ENCODE results near the gene ZMYND10.

Gene ZMYND10

DNA sequence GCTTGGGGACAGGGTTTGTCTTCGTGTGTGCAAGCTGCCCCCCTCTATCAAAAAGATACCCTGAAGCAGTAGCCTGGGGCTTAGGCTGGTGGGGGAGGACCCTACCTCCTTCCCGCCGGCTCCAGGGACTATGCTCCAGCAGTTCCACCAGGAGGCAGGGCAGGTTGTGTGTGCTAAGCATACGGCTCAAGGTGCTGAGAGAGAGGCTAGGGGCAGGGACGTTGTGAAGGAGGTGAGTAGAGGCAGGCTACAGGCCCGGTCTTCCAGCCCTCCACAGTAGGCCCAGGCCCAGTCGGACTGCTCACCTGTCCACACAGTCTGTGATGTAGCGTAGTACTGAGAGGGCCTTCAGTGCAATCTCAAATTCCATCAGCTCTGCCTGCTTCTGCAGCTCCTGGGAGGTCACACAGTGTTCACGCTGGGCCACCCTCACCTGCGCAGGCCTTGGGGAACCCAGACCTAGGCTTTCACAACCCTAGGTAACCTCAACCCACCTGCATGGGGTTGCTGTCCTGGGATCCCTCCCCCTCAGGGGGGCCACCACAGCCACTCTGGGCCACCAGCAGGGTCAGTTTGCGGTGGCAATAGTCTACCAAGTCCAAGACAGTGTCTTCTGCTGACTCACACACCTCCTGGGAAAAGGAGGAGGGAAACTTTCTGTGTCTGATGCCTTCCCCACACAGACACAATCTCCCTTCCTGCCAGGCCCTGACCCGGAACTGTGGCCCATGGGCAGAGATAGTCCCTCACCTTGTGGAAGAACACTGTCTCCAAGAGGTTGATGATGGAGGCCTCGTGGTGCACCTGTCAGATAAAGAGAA lies 2.5 kb downstream of the ZMYND10 start:
- FAIRE-seq: no peak

DNA sequence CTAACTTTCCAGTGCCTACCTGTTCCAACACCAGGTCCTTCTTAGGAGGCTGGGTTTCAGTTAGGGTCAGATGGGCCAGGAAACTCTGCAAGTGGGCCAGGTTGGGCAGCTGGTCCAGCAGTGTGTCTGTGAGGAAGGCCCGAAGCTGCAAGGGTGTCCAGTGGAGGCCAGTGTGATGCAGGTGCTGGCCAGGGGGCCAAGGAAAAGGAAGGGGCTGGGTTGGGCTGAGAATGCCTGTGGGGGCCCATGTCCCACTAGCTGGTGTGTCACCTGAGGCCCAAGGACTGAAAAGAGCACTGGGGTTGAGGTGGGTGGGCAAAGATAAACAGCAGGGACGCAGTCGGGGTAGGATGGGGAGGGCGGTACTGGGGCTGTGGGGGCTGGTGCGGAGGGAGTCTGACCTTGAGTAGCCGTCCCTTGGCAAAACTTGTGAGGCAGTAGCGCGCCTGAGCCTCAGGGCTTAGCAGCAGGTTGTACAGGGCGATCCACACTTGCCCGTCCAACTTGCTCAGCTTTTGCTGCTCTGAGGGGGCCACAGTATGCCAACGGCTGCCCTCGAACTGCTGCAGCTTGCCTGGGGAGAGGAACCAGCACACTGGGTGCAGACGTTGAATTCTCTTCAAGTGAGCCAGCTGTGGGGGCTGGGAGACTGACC lies 3.4 kb downstream of the ZMYND10 start:
- no peak for FAIRE-seq

DNA sequence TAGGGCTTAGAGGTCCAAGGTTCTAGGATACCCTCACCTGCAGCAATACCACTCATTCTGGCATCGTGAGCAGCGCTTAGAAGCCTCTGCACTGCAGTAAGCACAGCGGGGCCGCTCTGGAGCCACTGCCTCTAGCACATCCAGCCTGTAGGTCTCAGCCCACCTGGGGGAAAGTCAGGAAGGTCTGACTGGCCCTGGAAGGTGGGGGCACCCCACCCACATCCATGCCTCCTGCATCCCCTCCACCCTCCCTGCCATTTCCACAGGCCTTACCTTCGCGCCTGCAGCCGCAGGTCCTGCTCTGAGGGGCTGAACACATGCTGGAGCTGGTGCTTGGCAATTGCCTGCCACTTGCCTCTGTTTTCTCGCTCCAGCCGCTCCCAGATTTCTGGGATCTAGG lies 4.0 kb downstream of the ZMYND10 start:
- FAIRE-seq: no peak

DNA sequence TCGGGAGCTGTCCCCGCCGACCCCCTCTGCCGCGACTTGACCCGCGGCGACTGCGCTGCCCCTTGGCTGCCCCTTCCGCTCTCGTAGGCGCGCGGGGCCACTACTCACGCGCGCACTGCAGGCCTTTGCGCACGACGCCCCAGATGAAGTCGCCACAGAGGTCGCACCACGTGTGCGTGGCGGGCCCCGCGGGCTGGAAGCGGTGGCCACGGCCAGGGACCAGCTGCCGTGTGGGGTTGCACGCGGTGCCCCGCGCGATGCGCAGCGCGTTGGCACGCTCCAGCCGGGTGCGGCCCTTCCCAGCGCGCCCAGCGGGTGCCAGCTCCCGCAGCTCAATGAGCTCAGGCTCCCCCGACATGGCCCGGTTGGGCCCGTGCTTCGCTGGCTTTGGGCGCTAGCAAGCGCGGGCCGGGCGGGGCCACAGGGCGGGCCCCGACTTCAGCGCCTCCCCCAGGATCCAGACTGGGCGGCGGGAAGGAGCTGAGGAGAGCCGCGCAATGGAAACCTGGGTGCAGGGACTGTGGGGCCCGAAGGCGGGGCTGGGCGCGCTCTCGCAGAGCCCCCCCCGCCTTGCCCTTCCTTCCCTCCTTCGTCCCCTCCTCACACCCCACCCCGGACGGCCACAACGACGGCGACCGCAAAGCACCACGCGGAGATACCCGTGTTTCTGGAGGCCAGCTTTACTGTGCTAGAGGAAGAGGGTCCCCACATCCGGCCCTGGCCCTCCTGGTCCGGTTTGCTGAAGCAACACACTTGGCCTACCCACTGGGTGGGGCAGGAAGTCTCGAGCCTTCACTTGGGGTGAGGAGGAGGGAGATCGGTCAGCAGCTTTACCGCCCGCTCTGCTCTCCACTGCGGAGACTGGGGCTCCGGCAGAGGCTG lies 4.8 kb downstream of the ZMYND10 start, which contains the start of gene RASSF1:
Gene RASSF1 (minus strand): TSS at position 389 of the 882 bp plus-strand sequence. CDS start 31 bp downstream, at position 358.
- no peak for FAIRE-seq

GRCh38 chr3:50340147-50340447 lies 5.4 kb downstream of the ZMYND10 start:
- no peak for FAIRE-seq

- FAIRE-seq: no peak
Measured at GRCh38 chr3:50339485-50340146, 5.9 kb downstream of the ZMYND10 start.

DNA sequence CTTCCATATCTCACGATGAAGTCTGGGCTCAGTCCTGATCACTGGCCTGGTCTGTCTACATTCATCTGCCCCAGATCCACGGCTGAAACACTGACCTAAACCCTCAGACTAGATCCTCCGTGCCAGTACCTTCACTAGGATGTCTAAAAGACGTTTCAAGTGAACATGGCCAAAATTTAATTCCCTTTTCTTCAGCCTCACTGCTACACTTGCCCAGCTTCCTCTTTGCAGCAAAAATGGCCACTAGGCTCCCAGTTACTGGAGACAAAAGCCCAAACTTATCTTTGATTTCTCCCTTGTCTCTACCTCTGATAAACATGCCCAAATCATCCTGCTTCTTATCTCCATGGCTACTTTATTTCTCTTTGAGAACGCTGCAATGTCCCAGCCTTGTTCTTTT lies 6.6 kb downstream of the ZMYND10 start:
- FAIRE-seq: no peak

DNA sequence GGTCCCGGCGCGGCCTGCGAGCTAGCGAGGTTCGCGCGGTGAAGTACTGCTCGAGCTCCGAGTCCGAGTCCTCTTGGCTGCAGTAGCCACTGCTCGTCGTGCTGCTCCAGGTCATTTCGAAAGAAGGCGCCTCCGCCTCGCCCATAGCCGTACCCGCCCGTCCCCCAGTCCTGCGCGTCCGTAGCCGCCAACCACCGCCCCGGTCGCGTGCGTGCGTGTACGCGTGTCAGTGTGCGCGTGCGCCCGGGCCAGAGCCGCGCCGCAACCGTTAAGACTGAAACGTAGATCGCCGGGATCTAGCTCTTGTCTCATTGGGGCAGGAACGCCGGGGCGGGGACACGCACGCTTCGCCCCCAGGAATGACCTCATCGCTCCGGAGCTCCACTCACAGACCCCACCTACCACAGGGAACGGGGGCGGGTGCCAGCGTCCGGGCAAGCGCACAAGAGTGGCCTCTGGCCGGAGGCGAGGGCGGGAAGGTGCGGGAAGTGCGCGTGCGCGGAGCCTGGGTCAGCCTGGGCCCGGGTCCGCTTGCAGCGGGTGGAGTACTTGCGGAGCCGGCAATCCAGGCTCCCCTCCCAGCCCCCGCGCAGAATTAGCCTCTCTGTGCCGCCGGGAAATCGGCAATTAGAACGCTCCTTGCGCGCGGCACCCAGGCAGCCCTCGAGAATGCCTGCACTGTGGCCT lies 8.2 kb downstream of the ZMYND10 start:
- FAIRE-seq: no peak

DNA sequence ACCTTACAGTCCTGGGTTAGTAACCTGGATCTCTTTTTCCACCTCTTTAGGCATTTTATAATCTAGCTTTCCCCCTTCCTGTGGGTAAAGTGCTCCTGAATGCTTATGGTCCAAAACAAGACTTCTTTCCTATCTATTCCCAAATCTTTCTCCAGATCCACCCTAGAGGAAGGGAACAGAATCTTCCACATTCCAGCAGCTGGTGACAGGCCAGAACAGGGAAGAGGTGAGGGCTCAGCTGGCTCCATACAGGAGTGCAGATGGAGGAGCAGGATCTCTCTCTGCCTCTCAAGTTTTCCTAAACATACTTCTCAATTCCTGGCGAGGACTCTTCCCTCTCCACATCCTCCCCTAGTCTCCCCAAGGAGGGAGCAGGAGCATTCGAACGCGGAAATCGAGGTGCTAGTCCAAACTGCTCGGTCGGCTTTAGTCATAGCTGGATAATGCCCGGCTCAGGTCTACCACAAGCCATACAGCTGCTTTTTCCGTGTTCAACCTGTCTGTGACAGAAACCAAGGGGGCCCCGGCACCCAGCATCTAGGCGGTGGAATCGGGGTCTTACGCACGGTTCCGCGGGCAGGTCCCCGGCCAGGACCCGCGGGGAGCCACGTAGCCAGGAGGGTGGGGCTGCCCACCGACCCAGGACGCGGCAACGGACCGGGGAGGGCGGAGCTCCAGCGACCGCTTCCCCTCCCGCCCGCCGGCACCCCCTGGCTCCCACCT lies 8.9 kb downstream of the ZMYND10 start:
- no peak for FAIRE-seq

DNA sequence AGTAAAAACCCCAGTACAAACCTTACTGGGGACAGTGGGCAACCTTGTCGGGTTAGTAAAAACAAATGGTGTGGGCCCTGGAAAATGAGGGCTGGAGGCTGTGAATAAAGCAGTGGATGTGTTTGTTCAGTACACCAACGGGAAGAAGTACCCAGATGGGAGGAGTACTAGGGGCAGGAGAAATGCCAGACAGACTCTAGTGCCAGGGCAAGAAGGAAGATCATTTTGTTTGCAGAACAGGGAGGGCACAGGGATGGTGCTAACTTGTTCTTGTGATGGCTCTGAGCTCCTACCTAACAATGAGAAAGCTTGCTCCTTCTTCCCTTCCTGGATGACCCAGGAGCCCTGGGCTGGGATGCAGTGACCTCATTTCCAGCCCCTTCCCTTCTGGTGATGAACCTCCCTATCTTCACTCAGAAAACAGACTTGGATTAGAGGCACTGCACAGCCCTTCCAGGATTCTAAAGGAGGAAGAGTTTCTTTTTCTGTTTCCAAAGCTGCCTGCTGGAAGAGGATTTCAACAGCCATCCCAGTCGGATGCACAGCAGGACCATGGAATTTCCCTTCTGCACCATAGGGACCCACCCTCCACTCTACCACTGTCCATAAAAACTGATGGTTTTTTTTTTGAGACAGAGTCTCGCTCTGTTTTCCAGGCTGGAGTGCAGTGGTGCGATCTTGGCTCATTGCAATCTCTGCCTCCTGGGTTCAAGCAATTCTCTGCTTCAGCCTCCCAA lies 11.0 kb downstream of the ZMYND10 start:
- FAIRE-seq: no peak

DNA sequence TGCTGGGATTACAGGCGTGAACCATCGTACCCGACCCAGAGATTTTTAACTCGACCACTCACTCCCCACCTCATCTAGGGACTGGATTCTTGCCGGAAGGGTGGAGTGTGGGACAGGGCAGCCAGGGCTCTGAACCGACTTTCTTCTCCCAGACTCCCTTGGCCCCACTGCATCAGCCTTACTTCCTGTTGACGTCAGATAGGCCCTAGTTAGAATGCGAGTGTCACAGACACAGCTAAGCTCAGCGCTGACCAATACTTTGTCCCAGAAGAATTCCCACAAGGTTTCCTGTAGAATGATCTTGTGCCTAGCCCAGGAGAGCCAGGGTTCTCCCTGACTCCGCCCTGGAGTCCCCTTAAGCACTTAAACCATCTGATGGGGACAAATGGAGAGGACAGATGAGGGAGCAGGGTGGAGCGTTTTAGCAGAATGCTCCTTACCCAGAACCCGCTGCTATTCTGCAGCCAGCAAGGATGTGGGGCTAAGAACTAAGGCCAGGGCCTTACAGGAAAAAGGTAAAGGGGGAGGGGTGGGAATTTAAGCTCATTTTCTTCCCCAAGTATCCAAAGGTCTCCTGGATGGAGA lies 11.7 kb downstream of the ZMYND10 start:
- FAIRE-seq: no peak

GRCh38 chr3:50331364-50331907 lies 14.1 kb downstream of the ZMYND10 start:
- no peak for FAIRE-seq

GRCh38 chr3:50330330-50330729 lies 15.2 kb downstream of the ZMYND10 start:
- no peak for FAIRE-seq

- no peak for FAIRE-seq
Measured at GRCh38 chr3:50327943-50328691, 17.4 kb downstream of the ZMYND10 start, which contains the start of gene TUSC2. TSS of gene TUSC2 (minus strand) at chr3:50328223. CDS start at chr3:50328099, 124 bp downstream.

DNA sequence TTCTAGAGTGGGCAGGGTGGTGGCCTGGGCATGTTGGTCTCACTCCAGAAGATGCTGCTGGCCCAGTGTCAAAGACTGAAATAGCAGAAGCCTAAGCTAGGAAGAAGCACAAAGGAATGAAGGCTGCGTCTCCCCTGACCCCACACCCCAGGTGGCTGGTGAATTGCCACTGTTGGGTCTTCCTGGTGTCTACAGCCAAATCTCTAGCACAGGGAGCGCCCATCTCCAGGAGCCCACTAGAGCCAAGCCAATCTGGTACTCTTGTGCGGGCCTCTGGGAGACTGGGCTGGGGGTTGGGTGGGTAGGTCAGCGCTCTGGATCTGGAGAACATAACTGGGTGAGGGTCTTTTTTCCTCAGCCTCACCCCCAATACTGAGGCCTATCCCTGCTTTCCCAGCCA lies 18.4 kb downstream of the ZMYND10 start:
- no peak for FAIRE-seq

DNA sequence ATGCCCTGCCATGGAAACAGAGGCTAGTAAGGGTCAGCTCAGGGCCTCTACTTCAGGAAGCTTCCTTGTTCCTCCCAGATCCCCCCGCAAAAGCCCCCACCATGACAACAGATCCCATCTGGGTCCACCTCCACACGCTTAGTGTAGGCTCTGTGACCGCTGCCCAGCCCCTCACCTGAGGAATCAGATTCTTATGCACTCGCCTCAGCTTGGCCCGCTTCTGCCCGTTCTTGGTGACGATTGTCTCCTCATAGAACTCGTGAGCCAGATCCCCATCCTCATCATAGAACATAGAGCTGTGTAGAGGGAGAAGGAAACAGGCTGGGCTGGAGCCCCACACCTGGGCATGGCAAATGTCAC lies 19.4 kb downstream of the ZMYND10 start:
- FAIRE-seq: no peak

DNA sequence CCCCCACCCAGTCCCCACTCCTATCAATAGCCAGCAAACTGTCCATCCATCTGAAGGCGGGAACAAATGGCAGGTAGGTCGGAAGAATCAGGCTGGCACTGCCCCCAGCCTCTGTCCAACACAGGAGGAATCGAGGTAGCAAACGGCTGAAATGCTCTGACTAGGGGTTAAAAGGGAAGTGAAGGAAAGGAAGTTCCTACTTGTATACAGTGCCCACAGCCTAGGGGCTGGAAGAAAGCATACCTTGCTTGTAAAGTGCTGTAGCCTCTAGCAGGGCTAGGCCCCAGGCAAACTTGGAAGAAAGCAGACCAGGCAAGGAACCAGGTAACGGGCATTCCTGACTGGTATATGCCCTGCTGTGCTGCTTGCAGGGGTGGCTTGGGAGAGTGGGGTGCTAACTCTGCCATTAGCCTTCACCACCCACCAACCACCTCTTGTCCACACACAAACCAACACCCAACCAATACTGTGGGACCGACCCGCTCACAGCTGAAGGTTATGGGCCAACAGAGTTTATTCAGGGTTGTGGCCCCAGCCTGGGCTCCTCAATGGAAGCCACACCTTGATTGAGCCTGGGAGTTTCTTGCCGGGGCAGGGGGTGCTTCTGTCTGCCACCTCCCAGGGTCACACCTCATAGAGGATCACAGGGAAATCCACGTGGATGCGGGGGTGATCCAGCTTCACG lies 19.9 kb downstream of the ZMYND10 start:
- FAIRE-seq: no peak

DNA sequence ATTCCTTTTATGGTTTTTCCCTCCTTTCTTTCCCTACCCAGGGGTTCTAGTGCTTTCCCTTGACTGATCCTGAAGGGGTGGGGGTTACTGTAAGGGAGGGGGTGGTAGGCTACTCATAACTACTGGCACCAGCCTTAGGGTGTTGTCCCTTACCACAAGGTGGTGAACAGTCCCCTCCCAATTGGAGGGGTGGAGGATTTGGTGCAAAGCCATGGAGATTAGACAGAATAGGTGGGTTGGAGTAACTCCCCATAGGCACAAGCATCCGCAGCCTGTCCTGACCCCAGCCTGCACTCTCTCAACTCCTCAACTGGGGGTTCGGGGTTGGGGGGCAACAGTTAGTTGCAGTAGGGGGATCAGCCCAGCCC lies 20.4 kb downstream of the ZMYND10 start:
- FAIRE-seq: no peak

Data from colon (tissue), 2 donors.